GM21360 (cell line): ENCODE measurements around the gene TSHZ2.

Source experiments
- ATAC-seq: cut with Tn5 transposase; IDR thresholded peaks from one replicate; pipeline ENCODE4 v1.9.1; 2021; ENCODE audit warnings: mild to moderate bottlenecking, moderate library complexity; ENCODE audit not compliant: unreplicated experiment

The TSHZ2 gene

GRCh38 chr20:53157443-53158408, 185.6 kb downstream of the TSHZ2 start:
- ATAC-seq = peak; percentile 61

GRCh38 chr20:53159160-53159559, 187.0 kb downstream of the TSHZ2 start:
- no peak for ATAC-seq

GRCh38 chr20:53161073-53161472, 188.9 kb downstream of the TSHZ2 start:
- no peak for ATAC-seq

- no peak for ATAC-seq
Observed at GRCh38 chr20:53161473-53161872, 189.3 kb downstream of the TSHZ2 start.

- ATAC-seq = peak; percentile 33
Observed at GRCh38 chr20:53162251-53162835, 190.2 kb downstream of the TSHZ2 start.

GRCh38 chr20:53163486-53163885, 191.3 kb downstream of the TSHZ2 start:
- ATAC-seq = no peak

GRCh38 chr20:53164072-53164471, 191.9 kb downstream of the TSHZ2 start:
- ATAC-seq = no peak

- no peak for ATAC-seq
Observed at GRCh38 chr20:53165452-53165851, 193.3 kb downstream of the TSHZ2 start.

- ATAC-seq = no peak
Observed at GRCh38 chr20:53168491-53168890, 196.3 kb downstream of the TSHZ2 start.

GRCh38 chr20:53170196-53170595, 198.0 kb downstream of the TSHZ2 start:
- ATAC-seq = no peak

- ATAC-seq = no peak
Observed at GRCh38 chr20:53171065-53171464, 198.9 kb downstream of the TSHZ2 start.

- ATAC-seq = no peak
Observed at GRCh38 chr20:53174454-53174853, 202.3 kb downstream of the TSHZ2 start.

GRCh38 chr20:53175135-53175780, 203.1 kb downstream of the TSHZ2 start:
- no peak for ATAC-seq

GRCh38 chr20:53176134-53176533, 204.0 kb downstream of the TSHZ2 start:
- no peak for ATAC-seq

GRCh38 chr20:53177687-53178086, 205.5 kb downstream of the TSHZ2 start:
- ATAC-seq = no peak

- ATAC-seq = no peak
Observed at GRCh38 chr20:53179749-53180148, 207.6 kb downstream of the TSHZ2 start.

- no peak for ATAC-seq
Observed at GRCh38 chr20:53180928-53181362, 208.8 kb downstream of the TSHZ2 start.

GRCh38 chr20:53181866-53182376, 209.8 kb downstream of the TSHZ2 start:
- ATAC-seq = no peak

GRCh38 chr20:53183181-53183580, 211.0 kb downstream of the TSHZ2 start:
- no peak for ATAC-seq

GRCh38 chr20:53186635-53187034, 214.5 kb downstream of the TSHZ2 start:
- ATAC-seq = no peak

GRCh38 chr20:53187392-53188068, 215.4 kb downstream of the TSHZ2 start:
- peak; percentile 86 for ATAC-seq
